Activated naive CD4-positive, alpha-beta T cell treated with anti-CD3 and anti-CD28 coated beads for 36 hours (primary cell): ENCODE results near the gene ZBTB7C. TPM values are rescaled to one million over a fixed set of nuclear protein-coding genes. Genes with fewer than 3 reads are reported as not detected.

Experiments used
- CTCF ChIA-PET: fragments of 350-600 bp; sonication (Branson Sonifier 250); formaldehyde crosslinking; loops from one replicate; lab custom pipeline; 2021; ENCODE audit warnings: antibody characterized with exemption; lab: Charles Lee
- DNase-seq: peaks from one replicate; pipeline ENCODE4 v3.0.0-alpha.2; 2020
- H3K27ac Mint-ChIP-seq: one replicate; pipeline ENCODE4 v1.8.0; 2021; ENCODE audit warnings: mild to moderate bottlenecking, mixed read lengths
- H3K27me3 Mint-ChIP-seq: one replicate; pipeline ENCODE4 v1.8.0; 2021; ENCODE audit warnings: low read depth, mixed read lengths
- H3K36me3 Mint-ChIP-seq: one replicate; pipeline ENCODE4 v1.8.0; 2021; ENCODE audit warnings: low read depth, mixed read lengths
- H3K4me1 Mint-ChIP-seq: one replicate; pipeline ENCODE4 v1.8.0; 2021; ENCODE audit warnings: low read depth, mixed read lengths
- H3K4me3 Mint-ChIP-seq: one replicate; pipeline ENCODE4 v1.8.0; 2021; ENCODE audit warnings: mild to moderate bottlenecking, moderate library complexity, mixed read lengths
- H3K9me3 Mint-ChIP-seq: one replicate; pipeline ENCODE4 v1.8.0; 2021; ENCODE audit warnings: mixed read lengths
- intact Hi-C: fragments of 100-400 bp; cut with micrococcal nuclease; formaldehyde crosslinking; loops from one replicate; pipeline ENCODE4 v1.15.1; 2023
- total RNA-seq, 2 experiments: library from RNA; stranded (reverse); gene quantifications; one replicate each; pipeline ENCODE4 v1.2.3, GENCODE V29; 2021

Gene ZBTB7C
- total RNA-seq, 2 experiments from 2014 or later: not detected

DNA sequence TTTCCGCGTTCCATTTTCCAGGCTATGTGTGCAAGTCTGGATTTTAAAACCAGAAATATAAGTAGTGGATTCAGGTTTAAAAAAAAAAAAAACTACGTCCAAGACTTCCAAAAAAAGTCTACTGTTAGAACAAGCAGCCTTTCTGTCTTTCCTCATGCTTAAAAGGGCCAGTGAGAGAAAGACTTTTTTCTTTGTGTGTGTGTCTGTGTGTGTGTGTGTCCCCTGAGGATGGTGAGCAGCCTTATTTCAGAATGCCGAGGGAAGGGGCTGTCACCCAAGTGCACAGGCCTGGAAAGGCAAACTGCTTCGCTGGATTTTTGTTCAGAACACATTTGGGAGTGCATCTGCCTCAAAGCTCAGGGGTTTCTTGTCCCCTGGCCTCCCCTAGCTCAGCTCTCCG, 98.8 kb downstream of the ZBTB7C start:
- H3K4me1 Mint-ChIP-seq: no peaks in the 10 kb centered on the region
- no peak overlapping the region for H3K27ac Mint-ChIP-seq
- no peaks in the 10 kb centered on the region for H3K27me3 Mint-ChIP-seq
- H3K9me3 Mint-ChIP-seq: no peaks in the 10 kb centered on the region
- CTCF ChIA-PET: no interaction called here
- H3K4me3 Mint-ChIP-seq: no peak overlapping the region
- intact Hi-C loops: no loop called here
- no peaks in the 10 kb centered on the region for H3K36me3 Mint-ChIP-seq
- DNase-seq: no peak

DNA sequence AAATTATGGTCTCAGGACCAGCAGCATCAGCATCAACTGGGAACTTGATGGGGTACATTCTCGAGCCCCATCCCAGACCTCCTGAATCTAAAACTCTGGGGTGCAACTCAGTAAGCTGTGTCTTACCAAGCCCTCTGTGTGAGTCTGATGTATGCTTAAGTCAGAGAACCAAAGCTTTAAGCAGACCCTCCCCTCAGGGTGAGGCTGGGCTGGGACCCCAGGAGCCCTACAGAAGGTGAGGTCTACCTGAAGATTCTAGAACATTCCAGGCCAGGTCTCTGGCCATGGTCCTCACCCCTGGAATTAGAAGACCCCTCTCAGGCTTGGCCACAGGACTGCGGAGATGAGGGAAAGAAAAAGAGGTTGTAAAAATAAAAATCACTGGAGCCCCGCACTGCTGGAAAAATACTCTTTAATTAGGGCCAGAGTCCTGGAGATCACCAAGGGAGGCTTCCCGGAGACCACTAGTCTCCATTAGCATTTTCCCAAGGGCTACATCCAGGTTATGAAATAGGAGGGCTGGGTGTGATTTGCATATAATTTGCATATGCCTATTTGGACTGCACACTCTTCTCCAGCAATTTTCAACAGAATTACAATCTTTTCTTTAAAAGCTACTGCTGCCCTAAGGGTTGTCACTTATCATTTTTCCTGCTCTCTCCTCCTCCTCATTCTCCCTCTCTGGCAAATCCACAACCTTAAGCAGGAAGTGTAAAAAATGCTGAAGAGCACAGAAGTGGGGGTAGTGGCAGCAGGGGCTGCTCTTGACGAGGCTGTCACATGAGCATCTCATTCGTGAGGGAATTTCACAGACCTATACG, 100.2 kb downstream of the ZBTB7C start:
- Mint-ChIP-seq H3K4me1 (no peaks in the 10 kb centered on the region), H3K9me3 (no peaks in the 10 kb centered on the region), H3K27ac (no peak overlapping the region), H3K4me3 (no peak overlapping the region), H3K36me3 (no peaks in the 10 kb centered on the region), H3K27me3 (no peaks in the 10 kb centered on the region)
- CTCF ChIA-PET: no interaction called here
- no peak for DNase-seq
- intact Hi-C loops: no loop called here

- Mint-ChIP-seq H3K27ac (no peak overlapping the region), H3K9me3 (no peaks in the 10 kb centered on the region), H3K4me3 (no peak overlapping the region), H3K36me3 (no peaks in the 10 kb centered on the region), H3K27me3 (no peaks in the 10 kb centered on the region), H3K4me1 (no peaks in the 10 kb centered on the region)
- no peak for DNase-seq
- intact Hi-C loops: no loop called here
- CTCF ChIA-PET: no interaction called here
Observed at GRCh38 chr18:48308027-48308635, 101.1 kb downstream of the ZBTB7C start.

- Mint-ChIP-seq H3K4me3 (no peak overlapping the region), H3K36me3 (no peaks in the 10 kb centered on the region), H3K27me3 (no peaks in the 10 kb centered on the region), H3K4me1 (no peaks in the 10 kb centered on the region), H3K9me3 (no peaks in the 10 kb centered on the region), H3K27ac (no peak overlapping the region)
- intact Hi-C loops: no loop called here
- CTCF ChIA-PET: no interaction called here
- DNase-seq: no peak
Observed at GRCh38 chr18:48306838-48307237, 102.3 kb downstream of the ZBTB7C start.

DNA sequence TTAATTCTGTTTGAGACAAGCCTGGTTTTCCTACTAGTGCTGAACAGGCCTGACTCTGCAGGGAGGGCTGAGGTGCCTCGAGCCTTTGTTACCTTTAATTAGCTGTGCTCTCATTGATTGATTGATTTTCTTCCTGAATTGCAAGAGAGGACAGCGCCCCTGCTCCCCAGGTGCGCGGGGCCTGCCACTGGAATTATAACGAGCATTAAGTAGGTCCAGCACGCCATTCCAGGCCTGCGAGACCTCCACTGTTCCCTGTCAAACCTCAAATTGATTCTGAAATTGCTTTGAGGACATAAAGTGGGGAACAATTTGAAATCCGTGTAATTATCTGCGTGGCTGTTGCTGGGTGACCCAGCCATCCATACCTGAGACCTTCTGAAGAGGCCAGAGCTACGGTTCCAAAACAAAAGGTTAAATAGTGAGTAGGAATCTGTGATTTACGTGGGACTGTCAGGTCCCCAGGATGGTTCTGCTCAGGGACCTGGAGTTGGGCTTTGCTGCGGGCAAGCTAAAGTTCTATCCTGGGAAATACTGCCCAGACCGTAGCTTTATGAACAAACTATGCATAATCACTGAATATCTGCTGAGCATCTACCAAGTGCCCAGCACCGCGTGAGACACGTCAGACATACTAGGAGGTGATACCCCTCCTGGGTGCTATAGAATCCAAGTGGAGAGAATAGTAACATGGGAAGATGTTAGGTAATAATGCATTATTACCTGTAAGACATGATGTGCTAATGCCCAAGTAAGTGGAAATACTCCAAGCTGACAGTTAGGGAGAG, 104.1 kb downstream of the ZBTB7C start:
- no peak overlapping the region for H3K4me3 Mint-ChIP-seq
- no peak for DNase-seq
- peaks cover 8% of the 10 kb centered on the region for H3K4me1 Mint-ChIP-seq
- H3K27ac Mint-ChIP-seq: no peak overlapping the region
- no peaks in the 10 kb centered on the region for H3K9me3 Mint-ChIP-seq
- CTCF ChIA-PET: interaction anchor here (0.6 to 0.9 kb wide), 3 partner anchors 12 to 75 kb away, joined by 3 to 5 read pairs (median 3); no protein-coding TSS in a partner anchor
- H3K27me3 Mint-ChIP-seq: no peaks in the 10 kb centered on the region
- H3K36me3 Mint-ChIP-seq: no peaks in the 10 kb centered on the region
- intact Hi-C loops: no loop called here

- Mint-ChIP-seq H3K4me1 (peaks cover 11% of the 10 kb centered on the region), H3K36me3 (no peaks in the 10 kb centered on the region), H3K4me3 (no peak overlapping the region), H3K9me3 (no peaks in the 10 kb centered on the region), H3K27me3 (no peaks in the 10 kb centered on the region), H3K27ac (no peak overlapping the region)
- DNase-seq: no peak
- CTCF ChIA-PET: interaction anchor here (0.7 kb wide), 1 partner anchor 13 kb away, joined by 3 read pairs; no protein-coding TSS in a partner anchor
- intact Hi-C loops: no loop called here
Observed at GRCh38 chr18:48303883-48304282, 105.3 kb downstream of the ZBTB7C start.

GRCh38 chr18:48302736-48303135, 106.4 kb downstream of the ZBTB7C start:
- Mint-ChIP-seq H3K9me3 (no peaks in the 10 kb centered on the region), H3K36me3 (no peaks in the 10 kb centered on the region), H3K27me3 (no peaks in the 10 kb centered on the region), H3K4me3 (no peak overlapping the region), H3K4me1 (peaks cover 11% of the 10 kb centered on the region), H3K27ac (no peak overlapping the region)
- intact Hi-C loops: no loop called here
- DNase-seq: no peak
- CTCF ChIA-PET: interaction anchor here (1.1 to 1.3 kb wide), 2 partner anchors 142 to 143 kb away, joined by 3 to 4 read pairs; no protein-coding TSS in a partner anchor

DNA sequence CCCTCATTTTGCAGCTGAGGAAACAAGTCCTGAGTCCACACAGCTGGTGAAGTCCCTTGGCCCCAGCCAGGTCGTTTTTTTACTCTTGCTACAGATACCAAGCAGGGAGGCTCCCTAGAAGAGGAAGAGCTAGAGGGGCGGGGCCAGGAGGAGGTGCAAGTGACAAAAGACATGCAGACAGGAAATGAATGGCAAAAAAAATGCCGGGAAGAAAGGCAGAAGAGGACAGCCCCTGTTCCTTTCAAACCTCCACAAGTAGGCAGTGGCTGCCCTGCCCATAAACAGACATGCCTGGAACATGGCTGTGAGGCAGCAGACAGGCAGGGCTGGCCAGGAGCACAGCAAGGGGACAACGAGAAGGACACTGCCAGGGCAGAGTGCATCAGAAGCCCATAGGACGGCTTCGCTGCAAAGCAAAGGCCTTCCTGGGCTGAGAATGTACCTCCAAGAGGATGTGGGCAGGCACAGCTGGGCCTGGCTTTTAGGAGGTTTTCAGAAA, 108.7 kb downstream of the ZBTB7C start:
- no peak overlapping the region for H3K4me3 Mint-ChIP-seq
- H3K27ac Mint-ChIP-seq: peak overlapping the region; percentile 67
- CTCF ChIA-PET: no interaction called here
- intact Hi-C loops: no loop called here
- DNase-seq: peak; percentile 81
- no peaks in the 10 kb centered on the region for H3K9me3 Mint-ChIP-seq
- H3K36me3 Mint-ChIP-seq: no peaks in the 10 kb centered on the region
- H3K27me3 Mint-ChIP-seq: no peaks in the 10 kb centered on the region
- peaks cover 11% of the 10 kb centered on the region for H3K4me1 Mint-ChIP-seq

DNA sequence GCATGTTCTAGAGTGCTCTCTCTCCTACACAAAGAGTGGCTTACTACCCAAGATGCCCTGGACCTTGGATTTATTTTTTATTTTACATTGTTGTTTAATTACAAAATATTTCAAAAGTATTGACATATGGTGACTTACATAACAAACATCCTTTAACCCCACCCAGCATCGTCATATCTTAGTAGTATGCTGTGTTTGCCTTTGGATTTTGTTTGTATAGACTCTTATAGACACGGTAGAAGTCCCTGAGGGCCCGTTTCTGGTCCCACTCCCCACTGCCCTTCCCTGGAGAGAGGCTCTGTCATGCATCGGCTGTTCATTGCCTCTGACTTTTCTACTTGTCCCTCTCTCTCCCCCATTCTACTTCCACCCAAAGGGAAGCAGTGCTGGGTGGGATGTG, 112.0 kb downstream of the ZBTB7C start:
- H3K27ac Mint-ChIP-seq: no peak overlapping the region
- intact Hi-C loops: no loop called here
- peaks cover 11% of the 10 kb centered on the region for H3K4me1 Mint-ChIP-seq
- CTCF ChIA-PET: no interaction called here
- no peak for DNase-seq
- H3K4me3 Mint-ChIP-seq: no peak overlapping the region
- H3K27me3 Mint-ChIP-seq: no peaks in the 10 kb centered on the region
- H3K9me3 Mint-ChIP-seq: no peaks in the 10 kb centered on the region
- H3K36me3 Mint-ChIP-seq: no peaks in the 10 kb centered on the region

GRCh38 chr18:48296581-48296980, 112.6 kb downstream of the ZBTB7C start:
- DNase-seq: no peak
- Mint-ChIP-seq H3K27ac (no peak overlapping the region), H3K4me3 (no peak overlapping the region), H3K9me3 (no peaks in the 10 kb centered on the region), H3K27me3 (no peaks in the 10 kb centered on the region), H3K36me3 (no peaks in the 10 kb centered on the region), H3K4me1 (peaks cover 11% of the 10 kb centered on the region)
- CTCF ChIA-PET: no interaction called here
- intact Hi-C loops: no loop called here

- DNase-seq: no peak
- Mint-ChIP-seq H3K4me3 (no peak overlapping the region), H3K27ac (no peak overlapping the region), H3K27me3 (no peaks in the 10 kb centered on the region), H3K4me1 (peaks cover 9% of the 10 kb centered on the region), H3K9me3 (no peaks in the 10 kb centered on the region), H3K36me3 (no peaks in the 10 kb centered on the region)
- CTCF ChIA-PET: no interaction called here
- intact Hi-C loops: no loop called here
Observed at GRCh38 chr18:48295586-48296311, 113.4 kb downstream of the ZBTB7C start.
